B cell (primary cell): ENCODE results near the gene NANS. TPM values are rescaled to one million over a fixed set of nuclear protein-coding genes. Genes with fewer than 3 reads are reported as not detected.

Source experiments
- ATAC-seq: fragments of 200-7000 bp; cut with Tn5 transposase; one replicate; pipeline ENCODE4 v1.10.0; 2021; ENCODE audit warnings: low read depth, mild to moderate bottlenecking, moderate number of reproducible peaks, moderate library complexity
- CTCF ChIA-PET: fragments of 350-600 bp; sonication (Branson Sonifier 250); formaldehyde crosslinking; loops from one replicate; lab custom pipeline; 2021; ENCODE audit warnings: antibody characterized with exemption, inconsistent platforms; lab: Charles Lee
- POLR2A ChIA-PET: fragments of 350-600 bp; sonication (Branson Sonifier 250); formaldehyde crosslinking; loops from one replicate; lab custom pipeline; 2021; ENCODE audit warnings: antibody characterized with exemption; lab: Charles Lee
- DNase-seq: peaks from one replicate; pipeline ENCODE4 v3.0.0; 2013
- H2AFZ ChIP-seq: 2 replicates; pipeline ENCODE4 v1.6.1; 2012; ENCODE audit warnings: mild to moderate bottlenecking, low read depth, low read length; ENCODE audit not compliant: insufficient read depth, poor library complexity, severe bottlenecking
- H3K27ac ChIP-seq, 2 donors: 1 replicate in 1 of 2; 2 replicates in 1 of 2; pipeline ENCODE4 v1.5.1; 2012 to 2013; ENCODE audit warnings: low read length in 2 of 2, mild to moderate bottlenecking in 2 of 2, moderate library complexity in 1 of 2
- H3K27me3 ChIP-seq, 4 experiments: fragments of 200-600 bp in 1 of 4; sonication (generic) in 1 of 4; replicated peaks in 1 of 4; 1 replicate in 2 of 4; 2 replicates in 2 of 4; pipeline versions ENCODE4 v1.6.1 to v1.7.0; 2013 to 2016; ENCODE audit warnings: low read length in 3 of 4, mild to moderate bottlenecking in 2 of 4, mixed read lengths in 1 of 4, moderate library complexity in 1 of 4; ENCODE audit not compliant: insufficient read depth in 4 of 4, control insufficient read depth in 3 of 4; ENCODE audit errors: control extremely low read depth in 1 of 4
- H3K36me3 ChIP-seq, 2 experiments: replicated peaks in 1 of 2; 1 replicate in 1 of 2; 2 replicates in 1 of 2; pipeline versions ENCODE4 v1.6.1 to v1.7.1; 2013; ENCODE audit warnings: low read length in 1 of 2; ENCODE audit not compliant: insufficient read depth in 2 of 2, control insufficient read depth in 1 of 2; ENCODE audit errors: control extremely low read depth in 1 of 2, extremely low read depth in 1 of 2
- H3K4me1 ChIP-seq, 2 donors: fragments of 200-600 bp in 1 of 2; sonication (generic) in 1 of 2; 1 replicate in 1 of 2; 2 replicates in 1 of 2; pipeline versions ENCODE4 v1.5.1 to v1.6.1; 2013 to 2017; ENCODE audit warnings: low read length in 2 of 2; ENCODE audit not compliant: control insufficient read depth in 2 of 2, insufficient read depth in 2 of 2
- H3K4me2 ChIP-seq: replicated peaks from 2 replicates; pipeline ENCODE3; 2012; ENCODE audit warnings: mild to moderate bottlenecking, low read depth, low read length; ENCODE audit not compliant: poor library complexity, severe bottlenecking
- H3K4me3 ChIP-seq, 5 experiments: fragments of 200-600 bp in 1 of 5; sonication (generic) in 1 of 5; 1 replicate in 3 of 5; 2 replicates in 2 of 5; pipeline versions ENCODE4 v1.5.1 to v1.7.0; 2011 to 2016; ENCODE audit warnings: low read length in 4 of 5, mild to moderate bottlenecking in 4 of 5, low read depth in 2 of 5, control low read depth in 1 of 5, moderate library complexity in 1 of 5; ENCODE audit not compliant: insufficient read depth in 1 of 5; ENCODE audit errors: control extremely low read depth in 1 of 5, extremely low read depth in 1 of 5
- H3K79me2 ChIP-seq: fragments of 200-600 bp; sonication (generic); one replicate; pipeline ENCODE4 v1.6.0; 2016; ENCODE audit warnings: low read length; ENCODE audit not compliant: control insufficient read depth, insufficient read depth
- H3K9ac ChIP-seq: fragments of 200-600 bp; sonication (generic); 2 replicates; pipeline ENCODE4 v1.6.1; 2017; ENCODE audit warnings: mild to moderate bottlenecking, low read length, moderate library complexity
- H3K9me3 ChIP-seq, 3 donors: one replicate each; pipeline versions ENCODE4 v1.6.1 to v1.7.1; 2013; ENCODE audit warnings: low read length in 2 of 3; ENCODE audit not compliant: control insufficient read depth in 2 of 3, insufficient read depth in 1 of 3; ENCODE audit errors: control extremely low read depth in 1 of 3
- H4K20me1 ChIP-seq: 2 replicates; pipeline ENCODE4 v1.6.0; 2012; ENCODE audit warnings: mild to moderate bottlenecking, low read length; ENCODE audit not compliant: insufficient read depth, control insufficient read depth, poor library complexity, severe bottlenecking
- H3K27ac Mint-ChIP-seq: one replicate; pipeline ENCODE4 v1.8.0; 2021; ENCODE audit warnings: mixed read lengths
- H3K27me3 Mint-ChIP-seq: one replicate; pipeline ENCODE4 v1.8.0; 2021; ENCODE audit warnings: mixed read lengths
- H3K4me1 Mint-ChIP-seq: one replicate; pipeline ENCODE4 v1.8.0; 2021; ENCODE audit warnings: mixed read lengths
- H3K4me3 Mint-ChIP-seq: one replicate; pipeline ENCODE4 v1.8.0; 2021; ENCODE audit warnings: mixed read lengths
- H3K9me3 Mint-ChIP-seq: one replicate; pipeline ENCODE4 v1.8.0; 2022; ENCODE audit warnings: mixed read lengths; ENCODE audit not compliant: insufficient read depth
- EZH2 ChIP-seq: IDR thresholded peaks from 2 replicates; pipeline ENCODE4 v1.6.1; 2012; ENCODE audit warnings: borderline replicate concordance, low read depth, mild to moderate bottlenecking, moderate library complexity, low read length; ENCODE audit not compliant: insufficient read depth, poor library complexity, severe bottlenecking
- WGBS: methylation state at CpG from one replicate; pipeline ENCODE4 v1.1.5; 2013; ENCODE audit warnings: missing lambda C conversion rate; ENCODE audit not compliant: insufficient coverage; 5-methylcytosine and 5-hydroxymethylcytosine counted together
- intact Hi-C: fragments of 100-400 bp; cut with micrococcal nuclease; formaldehyde crosslinking; loops from one replicate; pipeline ENCODE4 v1.10.0; 2022
- polyA plus RNA-seq: library from polyadenylated mRNA; depleted of rRNA; stranded (reverse); fragments of >200 nt; gene quantifications from 2 replicates; pipeline ENCODE4 v1.2.3, GENCODE V29; 2012
- total RNA-seq, 2 donors: library from RNA; stranded (reverse); fragments of 120-200 nt in 1 of 2; gene quantifications; 1 replicate in 1 of 2; 2 replicates in 1 of 2; pipeline versions ENCODE4 v1.2.3 to v1.2.4, GENCODE V29; 2013 to 2022
- TF ChIP-seq, protein P1 (sequence below): fragments of 200-600 bp; IDR thresholded peaks from one replicate; pipeline ENCODE4 v1.8.0; 2022; ENCODE audit warnings: antibody characterized with exemption, mild to moderate bottlenecking

Gene NANS
- total and polyA plus RNA-seq, 2 donors (not counting 1 experiment from before 2014, with no cell fraction given): 14.2 to 14.9 TPM

DNA sequence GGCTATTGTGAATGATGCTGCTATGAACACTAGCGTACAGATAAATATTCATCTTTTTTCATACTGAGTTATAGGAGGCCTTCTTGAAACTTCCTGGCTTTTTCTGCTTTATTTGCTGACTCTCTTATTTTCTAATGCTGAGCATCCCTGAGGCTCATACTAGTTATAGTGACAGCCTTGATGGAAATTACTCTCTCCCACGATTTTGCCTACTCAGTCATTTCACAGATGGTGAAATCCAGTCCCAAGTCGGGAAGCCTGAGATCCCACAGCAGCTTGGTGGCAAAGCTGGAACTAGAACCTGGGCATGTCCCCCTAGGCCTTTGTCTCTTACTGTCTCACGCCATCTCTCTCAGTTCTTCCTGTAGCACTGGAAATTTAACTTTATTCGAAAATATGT lies 22.4 kb downstream of the NANS start:
- peaks cover 11% of the 10 kb centered on the region for H3K4me1 Mint-ChIP-seq
- POLR2A ChIA-PET: interaction anchor here (0.6 kb wide), 1 partner anchor 41 kb away, joined by 4 read pairs; no protein-coding TSS in a partner anchor
- H4K20me1 ChIP-seq: peaks cover 5% of the 10 kb centered on the region

DNA sequence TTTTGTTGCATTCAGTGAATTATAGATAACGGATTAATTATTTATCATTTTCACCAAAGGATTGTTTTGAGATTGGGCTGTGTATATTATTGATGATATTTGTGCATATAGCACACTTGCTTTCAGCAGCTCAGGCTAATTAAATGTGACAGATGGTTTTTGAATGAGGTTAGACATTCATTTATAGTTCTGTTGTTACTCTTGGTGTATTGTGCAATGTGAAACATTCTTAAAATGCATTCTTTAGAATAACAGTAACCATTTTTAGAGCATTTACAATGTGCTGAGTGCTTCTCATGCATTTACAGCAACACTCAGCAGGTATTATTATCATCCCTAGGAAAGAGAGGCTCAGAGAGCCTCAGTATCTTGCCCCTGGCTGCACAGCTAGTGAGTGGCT lies 23.8 kb downstream of the NANS start:
- POLR2A ChIA-PET: no interaction called here
- Histone ChIP-seq H3K27me3 (no peaks in the 10 kb centered on the region), H3K27ac (no peak overlapping the region), H3K36me3 (peaks cover 13 to 19% of the 10 kb centered on the region in 2 experiments), H3K79me2 (no peaks in the 10 kb centered on the region), H3K9me3 (no peaks in the 10 kb centered on the region), H2AFZ (no peak overlapping the region), H3K4me1 (no peaks in the 10 kb centered on the region), H3K9ac (no peak overlapping the region), H4K20me1 (no peaks in the 10 kb centered on the region), H3K4me2 (no peak overlapping the region), H3K4me3 (no peak overlapping the region)
- H3K4me3 Mint-ChIP-seq: no peak overlapping the region
- ATAC-seq: no peak
- no peak for DNase-seq
- no peaks in the 10 kb centered on the region for H3K27me3 Mint-ChIP-seq
- no peak overlapping the region for H3K27ac Mint-ChIP-seq
- CTCF ChIA-PET: interaction anchor here (1.0 to 1.6 kb wide), 2 partner anchors 29 to 125 kb away, joined by 3 read pairs; no protein-coding TSS in a partner anchor
- no peak for TF ChIP-seq EZH2
- TF ChIP-seq, protein P1, sequence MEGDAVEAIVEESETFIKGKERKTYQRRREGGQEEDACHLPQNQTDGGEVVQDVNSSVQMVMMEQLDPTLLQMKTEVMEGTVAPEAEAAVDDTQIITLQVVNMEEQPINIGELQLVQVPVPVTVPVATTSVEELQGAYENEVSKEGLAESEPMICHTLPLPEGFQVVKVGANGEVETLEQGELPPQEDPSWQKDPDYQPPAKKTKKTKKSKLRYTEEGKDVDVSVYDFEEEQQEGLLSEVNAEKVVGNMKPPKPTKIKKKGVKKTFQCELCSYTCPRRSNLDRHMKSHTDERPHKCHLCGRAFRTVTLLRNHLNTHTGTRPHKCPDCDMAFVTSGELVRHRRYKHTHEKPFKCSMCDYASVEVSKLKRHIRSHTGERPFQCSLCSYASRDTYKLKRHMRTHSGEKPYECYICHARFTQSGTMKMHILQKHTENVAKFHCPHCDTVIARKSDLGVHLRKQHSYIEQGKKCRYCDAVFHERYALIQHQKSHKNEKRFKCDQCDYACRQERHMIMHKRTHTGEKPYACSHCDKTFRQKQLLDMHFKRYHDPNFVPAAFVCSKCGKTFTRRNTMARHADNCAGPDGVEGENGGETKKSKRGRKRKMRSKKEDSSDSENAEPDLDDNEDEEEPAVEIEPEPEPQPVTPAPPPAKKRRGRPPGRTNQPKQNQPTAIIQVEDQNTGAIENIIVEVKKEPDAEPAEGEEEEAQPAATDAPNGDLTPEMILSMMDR: no peak
- no peaks in the 10 kb centered on the region for H3K9me3 Mint-ChIP-seq
- no CpG with 5 or more reads among the region's 1 CpG for WGBS
- intact Hi-C loops: no loop called here
- H3K4me1 Mint-ChIP-seq: peaks cover 2% of the 10 kb centered on the region

More for the DNA sequence above, 22.4 kb downstream of the NANS start:
- H3K27ac ChIP-seq: no peak overlapping the region
- no peak overlapping the region for H3K27ac Mint-ChIP-seq
- ATAC-seq: no peak
- H3K4me3 Mint-ChIP-seq: no peak overlapping the region
- no peaks in the 10 kb centered on the region for H3K27me3 Mint-ChIP-seq
- peaks cover 3 to 12% of the 10 kb centered on the region in 2 donors for H3K4me1 ChIP-seq
- H3K9me3 ChIP-seq: no peaks in the 10 kb centered on the region
- H3K36me3 ChIP-seq: peaks cover 13 to 19% of the 10 kb centered on the region in 2 experiments
- TF ChIP-seq, protein P1: no peak
- no peak for TF ChIP-seq EZH2
- intact Hi-C loops: no loop called here
- CTCF ChIA-PET: interaction anchor here (0.6 to 1.4 kb wide), 5 partner anchors 27 to 126 kb away, joined by 3 to 4 read pairs (median 3); no protein-coding TSS in a partner anchor
- WGBS: 92% methylated on average over 2 of the region's 5 CpGs
- H3K9me3 Mint-ChIP-seq: no peaks in the 10 kb centered on the region
- no peak overlapping the region for H3K9ac ChIP-seq
- H3K79me2 ChIP-seq: peaks cover 3% of the 10 kb centered on the region
- H3K4me2 ChIP-seq: no peak overlapping the region
- no peak overlapping the region for H2AFZ ChIP-seq
- H3K4me3 ChIP-seq: no peak overlapping the region
- no peak for DNase-seq
- H3K27me3 ChIP-seq: no peaks in the 10 kb centered on the region
